NCI-H2227 (cell line): Measurements from ENCODE around the gene ZNF784.

Experiments used
- DNase-seq: peaks from one replicate; lab custom pipeline; 2025; ENCODE audit not compliant: unreplicated experiment; lab: John Stamatoyannopoulos, UW

ZNF784 gene

GRCh38 chr19:55622242-55622969, 2.0 kb downstream of the ZNF784 start:
- peak; percentile 55 for DNase-seq

- DNase-seq = no peak
These were observed 2.6 kb downstream of the ZNF784 start for GRCh38 chr19:55621673-55622231.

- DNase-seq = no peak
These were observed 3.1 kb downstream of the ZNF784 start for GRCh38 chr19:55621205-55621672.

DNA sequence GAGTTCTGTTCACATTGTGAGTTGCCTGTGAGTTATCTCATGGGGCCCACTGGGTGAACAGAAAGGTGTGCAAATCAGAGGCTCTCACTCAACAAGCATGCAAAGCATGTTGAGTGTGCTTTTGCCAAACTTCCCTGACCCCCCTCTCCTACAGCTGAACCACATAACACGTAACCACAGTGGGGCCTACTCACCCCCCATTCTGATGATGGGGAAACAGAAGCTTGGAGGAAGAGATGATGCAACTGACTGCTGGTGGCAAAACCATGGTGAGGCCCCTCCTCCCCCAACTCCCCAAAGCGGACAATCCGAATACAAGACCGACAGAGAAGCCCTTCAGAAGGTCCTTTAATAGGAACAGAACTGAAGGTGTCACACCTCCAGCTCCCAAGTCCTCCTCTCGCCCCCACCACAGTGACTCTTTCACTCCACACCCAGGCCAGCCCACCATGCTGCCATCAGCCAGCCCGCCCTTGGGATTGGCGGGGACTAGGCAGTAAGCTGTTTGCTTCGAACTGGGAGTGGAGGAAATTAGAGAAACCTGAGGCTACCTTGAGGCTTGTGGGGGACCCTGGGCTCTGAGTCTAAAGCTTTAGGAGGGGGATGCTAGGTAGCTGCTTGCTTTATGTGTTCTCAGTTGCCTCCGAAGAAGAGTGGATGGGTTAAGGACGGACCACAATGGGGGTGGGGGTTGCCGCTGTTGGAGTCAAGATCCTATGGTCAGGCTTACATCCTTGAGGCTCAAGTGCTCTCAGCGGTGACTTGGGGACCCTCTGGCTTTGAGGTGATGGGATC, 3.8 kb downstream of the ZNF784 start:
- DNase-seq = no peak

DNA sequence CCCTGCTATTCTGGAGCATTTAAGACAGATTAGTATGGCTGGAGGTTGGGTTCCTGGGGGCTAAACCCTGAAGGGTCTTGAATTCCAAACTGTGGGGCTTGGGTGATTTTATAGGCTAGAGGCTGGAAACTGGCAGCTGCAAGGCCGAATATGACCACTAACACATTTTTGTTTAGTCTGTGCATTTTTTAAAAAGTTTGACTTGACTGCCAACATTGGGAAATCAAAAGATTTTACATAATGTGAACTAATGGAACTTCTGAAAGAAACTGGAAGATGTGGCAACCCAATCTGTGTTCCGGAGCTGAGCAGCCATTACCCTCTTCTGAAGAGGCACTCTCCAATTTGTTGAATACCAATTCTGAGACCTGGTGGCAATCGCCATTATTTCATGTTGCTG, 5.1 kb downstream of the ZNF784 start:
- DNase-seq = no peak

- no peak for DNase-seq
These were observed 5.9 kb downstream of the ZNF784 start for GRCh38 chr19:55618426-55618825.

DNA sequence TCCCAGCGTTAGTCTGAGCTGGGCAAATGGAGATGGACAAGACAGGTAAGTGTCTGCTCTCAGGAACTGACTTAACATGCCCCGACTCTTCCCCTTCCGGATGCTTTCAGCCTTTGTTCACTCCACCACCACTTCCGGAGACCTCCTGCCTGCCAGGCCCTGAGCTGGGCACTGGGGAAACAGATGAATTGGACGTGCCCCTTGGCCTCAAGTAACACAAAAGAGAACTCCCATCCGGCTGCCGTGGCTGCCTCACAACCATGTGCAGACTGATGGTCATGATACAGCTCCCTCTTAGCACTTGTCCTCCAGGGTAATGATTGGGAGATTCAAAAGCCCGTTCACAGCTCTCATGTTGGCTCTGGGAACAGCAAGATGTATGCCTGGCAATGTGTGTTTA, 6.9 kb downstream of the ZNF784 start:
- DNase-seq = no peak

DNA sequence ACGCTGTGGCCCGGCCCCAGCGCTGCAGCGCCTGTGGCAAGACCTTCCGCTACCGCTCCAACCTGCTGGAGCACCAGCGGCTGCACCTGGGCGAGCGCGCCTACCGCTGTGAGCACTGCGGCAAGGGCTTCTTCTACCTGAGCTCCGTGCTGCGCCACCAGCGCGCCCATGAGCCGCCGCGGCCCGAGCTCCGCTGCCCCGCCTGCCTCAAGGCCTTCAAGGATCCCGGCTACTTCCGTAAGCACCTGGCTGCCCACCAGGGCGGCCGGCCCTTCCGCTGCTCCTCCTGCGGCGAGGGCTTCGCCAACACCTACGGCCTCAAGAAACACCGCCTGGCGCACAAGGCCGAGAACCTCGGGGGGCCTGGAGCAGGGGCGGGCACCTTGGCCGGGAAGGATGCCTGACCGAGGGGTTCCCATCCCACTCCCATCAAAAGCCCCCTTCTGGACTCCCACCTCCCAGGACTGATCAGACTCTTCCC, 7.9 kb downstream of the ZNF784 start:
- no peak for DNase-seq

DNA sequence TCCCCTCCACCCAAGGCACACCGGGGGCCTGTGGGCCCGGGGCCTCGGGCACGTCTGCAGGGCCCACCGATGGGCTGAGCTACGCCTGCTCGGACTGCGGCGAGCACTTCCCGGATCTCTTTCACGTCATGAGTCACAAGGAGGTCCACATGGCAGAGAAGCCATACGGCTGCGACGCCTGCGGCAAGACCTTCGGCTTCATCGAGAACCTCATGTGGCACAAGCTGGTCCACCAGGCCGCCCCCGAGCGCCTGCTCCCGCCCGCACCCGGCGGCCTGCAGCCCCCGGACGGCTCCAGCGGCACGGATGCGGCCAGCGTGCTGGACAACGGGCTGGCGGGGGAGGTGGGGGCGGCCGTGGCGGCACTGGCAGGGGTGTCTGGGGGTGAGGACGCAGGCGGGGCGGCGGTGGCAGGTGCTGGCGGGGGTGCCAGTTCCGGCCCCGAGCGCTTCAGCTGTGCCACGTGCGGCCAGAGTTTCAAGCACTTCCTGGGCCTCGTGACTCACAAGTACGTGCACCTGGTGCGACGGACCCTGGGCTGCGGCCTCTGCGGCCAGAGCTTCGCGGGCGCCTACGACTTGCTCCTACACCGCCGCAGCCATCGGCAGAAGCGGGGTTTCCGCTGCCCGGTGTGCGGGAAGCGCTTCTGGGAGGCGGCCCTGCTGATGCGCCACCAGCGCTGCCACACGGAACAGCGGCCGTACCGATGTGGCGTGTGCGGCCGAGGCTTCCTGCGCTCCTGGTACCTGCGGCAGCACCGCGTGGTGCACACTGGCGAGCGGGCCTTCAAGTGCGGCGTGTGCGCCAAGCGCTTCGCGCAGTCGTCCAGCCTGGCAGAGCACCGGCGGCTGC, 8.6 kb downstream of the ZNF784 start:
- DNase-seq = no peak

GRCh38 chr19:55614711-55615542, 9.4 kb downstream of the ZNF784 start:
- no peak for DNase-seq

GRCh38 chr19:55613930-55614710, 10.2 kb downstream of the ZNF784 start:
- DNase-seq = no peak

DNA sequence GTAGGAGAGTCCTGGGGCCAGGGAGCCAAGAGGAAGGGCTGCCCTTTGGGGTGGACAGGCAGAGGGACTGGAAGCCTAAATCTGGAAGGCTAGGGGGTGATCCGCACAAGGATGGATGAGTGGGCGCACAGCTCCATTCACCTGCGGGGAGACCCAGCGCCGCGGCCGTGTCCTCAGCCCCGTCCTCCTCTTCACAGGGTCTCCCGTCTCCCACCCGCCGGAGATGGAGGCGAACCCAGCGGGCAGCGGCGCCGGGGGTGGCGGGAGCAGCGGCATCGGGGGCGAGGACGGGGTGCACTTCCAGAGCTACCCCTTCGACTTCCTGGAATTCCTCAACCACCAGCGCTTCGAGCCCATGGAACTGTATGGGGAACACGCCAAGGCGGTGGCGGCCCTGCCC, 11.0 kb downstream of the ZNF784 start:
- no peak for DNase-seq

DNA sequence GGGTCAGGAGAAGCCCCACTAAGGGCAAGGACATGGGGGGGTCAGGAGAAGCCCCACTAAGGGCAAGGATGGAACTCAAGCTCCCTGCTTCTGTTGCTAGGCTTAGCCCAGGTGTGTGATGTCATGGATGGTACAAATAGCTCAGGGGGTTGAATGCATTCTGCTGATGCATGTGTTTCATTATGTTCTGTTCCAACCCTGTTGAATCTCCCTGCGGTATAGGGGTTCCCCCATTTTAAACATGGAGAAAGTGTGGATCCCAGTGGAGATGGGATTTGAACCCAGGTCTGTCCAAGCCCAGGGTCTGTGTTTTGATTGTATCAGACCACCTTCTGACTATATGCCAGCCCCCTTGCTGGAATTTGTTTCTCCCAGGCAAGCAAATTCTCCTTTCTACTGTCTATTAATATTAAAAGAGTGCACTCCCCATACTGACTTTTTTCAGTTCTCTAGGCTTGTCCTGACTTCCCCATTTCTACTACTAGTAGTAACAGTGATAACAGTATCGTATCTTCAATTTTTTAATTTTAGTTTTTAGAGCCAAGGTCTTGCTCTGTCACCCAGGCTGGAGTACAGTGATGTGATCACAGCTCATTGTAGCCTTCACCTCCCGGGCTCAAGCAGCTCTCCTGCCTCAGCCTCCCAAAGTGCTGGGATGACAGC, 12.3 kb downstream of the ZNF784 start:
- no peak for DNase-seq

GRCh38 chr19:55611300-55611982, 12.9 kb downstream of the ZNF784 start:
- no peak for DNase-seq

DNA sequence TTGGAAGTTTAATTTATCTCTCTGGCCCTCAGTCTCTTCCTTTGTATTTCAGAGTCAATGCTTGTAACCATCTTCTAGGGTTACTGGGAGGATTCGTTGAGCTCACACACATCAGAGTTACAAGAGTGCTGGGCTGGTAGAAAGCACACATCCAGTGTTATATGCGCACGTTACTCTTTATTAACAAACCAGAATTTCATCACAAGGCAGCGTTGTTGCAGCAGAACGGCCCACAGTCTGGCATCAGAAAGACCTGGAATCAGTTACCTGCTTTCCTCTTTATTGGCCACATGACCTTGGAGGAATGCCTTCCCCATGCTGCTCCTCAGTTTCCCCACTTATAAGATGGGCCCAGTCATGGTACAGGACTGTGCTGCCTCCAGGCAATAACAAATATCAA, 15.0 kb downstream of the ZNF784 start:
- DNase-seq = no peak

DNA sequence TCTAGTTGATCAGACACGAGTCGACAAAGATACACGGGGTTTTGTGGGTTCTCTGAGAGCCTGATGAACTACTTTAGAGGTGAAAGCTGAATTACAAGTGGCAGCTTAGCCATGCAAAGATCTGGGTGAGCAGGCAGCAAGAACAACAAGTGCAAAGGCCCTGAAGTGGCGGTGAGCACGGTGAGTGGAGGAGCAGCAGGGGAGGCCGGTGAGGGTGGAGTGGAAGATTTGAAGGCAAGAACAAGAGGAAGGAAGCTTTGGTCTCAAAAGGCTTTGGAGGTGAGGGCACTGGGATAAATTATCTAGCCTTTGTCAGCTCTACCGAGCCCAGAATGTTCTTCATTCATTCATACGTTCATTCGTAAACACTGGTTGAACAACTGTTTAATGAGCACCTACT, 17.5 kb downstream of the ZNF784 start:
- DNase-seq = no peak

GRCh38 chr19:55606471-55606787, 17.9 kb downstream of the ZNF784 start:
- DNase-seq = no peak
